OCI-LY7 (cell line): ENCODE results near the gene SGO2.

Experiments
- CTCF ChIP-seq: fragments of 200-600 bp; sonication (generic); conservative IDR thresholded peaks from 2 replicates; pipeline ENCODE4 v1.5.1; 2014; ENCODE audit warnings: mild to moderate bottlenecking, antibody characterized with exemption, low read length, moderate library complexity, mixed read lengths
- EZH2phosphoT487 ChIP-seq: fragments of 200-600 bp; sonication (generic); IDR thresholded peaks from 2 replicates; pipeline ENCODE4 v1.6.1; 2018; ENCODE audit warnings: low read depth, borderline replicate concordance, mild to moderate bottlenecking, mixed run types, antibody characterized with exemption, low read length, moderate library complexity, mixed read lengths

- TF ChIP-seq CTCF (peak; percentile 81), EZH2phosphoT487 (no peak)
Observed at GRCh38 chr2:200575957-200576356, 50.0 kb downstream of the SGO2 start.
